Central memory CD8-positive, alpha-beta T cell (primary cell): ENCODE measurements around the gene RBM19.
A peak's percentile ranks its signal among the peaks of the same experiment; 100 is the strongest.

ENCODE experiments used
- ATAC-seq: fragments of 150-1000 bp; cut with Tn5 transposase; replicated peaks from 2 replicates; pipeline ENCODE4 v1.10.0; 2022; ENCODE audit warnings: mild to moderate bottlenecking, moderate FRiP score, moderate number of reproducible peaks; ENCODE audit not compliant: poor library complexity, severe bottlenecking; ENCODE audit errors: extremely low read depth
- DNase-seq, 2 donors: peaks; one replicate each; pipeline ENCODE4 v3.0.0; 2021; ENCODE audit warnings: low spot score in 2 of 2
- H3K27ac Mint-ChIP-seq: one replicate; pipeline ENCODE4 v1.8.0; 2022; ENCODE audit warnings: low read depth, mild to moderate bottlenecking, moderate library complexity, mixed read lengths
- H3K27me3 Mint-ChIP-seq: one replicate; pipeline ENCODE4 v1.8.0; 2022; ENCODE audit warnings: mixed read lengths
- H3K36me3 Mint-ChIP-seq: one replicate; pipeline ENCODE4 v1.8.0; 2022; ENCODE audit warnings: mild to moderate bottlenecking, moderate library complexity, mixed read lengths; ENCODE audit not compliant: insufficient read depth
- H3K4me1 Mint-ChIP-seq: one replicate; pipeline ENCODE4 v1.8.0; 2022; ENCODE audit warnings: mixed read lengths
- H3K4me3 Mint-ChIP-seq: one replicate; pipeline ENCODE4 v1.8.0; 2022; ENCODE audit warnings: mild to moderate bottlenecking, moderate library complexity, mixed read lengths
- H3K9me3 Mint-ChIP-seq: one replicate; pipeline ENCODE4 v1.8.0; 2022; ENCODE audit warnings: mixed read lengths

The RBM19 gene

DNA sequence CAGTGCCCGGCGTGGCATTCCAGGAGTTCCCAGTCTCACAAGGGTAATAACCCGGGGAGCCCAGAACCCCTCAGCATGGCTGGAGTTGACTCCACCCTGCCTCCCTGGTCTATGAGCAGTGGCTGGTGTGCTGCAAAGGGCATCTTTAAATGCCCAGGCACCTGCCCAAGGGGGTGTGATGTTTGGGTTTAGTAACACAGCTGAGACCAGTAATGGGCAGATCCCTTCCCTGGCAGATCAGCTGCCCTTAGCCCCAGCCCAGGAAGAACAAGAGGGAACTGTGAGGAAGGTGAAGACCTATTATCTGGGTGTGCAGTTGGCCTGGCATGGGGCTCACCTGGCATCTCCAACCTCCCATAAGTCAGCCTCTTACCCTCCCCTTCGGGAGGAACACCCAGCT, 35.9 kb downstream of the RBM19 start:
- no peak for DNase-seq
- Mint-ChIP-seq H3K4me3 (no peak overlapping the region), H3K9me3 (no peaks in the 10 kb centered on the region), H3K27ac (no peak overlapping the region), H3K27me3 (no peaks in the 10 kb centered on the region), H3K4me1 (peaks cover 34% of the 10 kb centered on the region), H3K36me3 (peaks cover 30% of the 10 kb centered on the region)
- no peak for ATAC-seq

DNA sequence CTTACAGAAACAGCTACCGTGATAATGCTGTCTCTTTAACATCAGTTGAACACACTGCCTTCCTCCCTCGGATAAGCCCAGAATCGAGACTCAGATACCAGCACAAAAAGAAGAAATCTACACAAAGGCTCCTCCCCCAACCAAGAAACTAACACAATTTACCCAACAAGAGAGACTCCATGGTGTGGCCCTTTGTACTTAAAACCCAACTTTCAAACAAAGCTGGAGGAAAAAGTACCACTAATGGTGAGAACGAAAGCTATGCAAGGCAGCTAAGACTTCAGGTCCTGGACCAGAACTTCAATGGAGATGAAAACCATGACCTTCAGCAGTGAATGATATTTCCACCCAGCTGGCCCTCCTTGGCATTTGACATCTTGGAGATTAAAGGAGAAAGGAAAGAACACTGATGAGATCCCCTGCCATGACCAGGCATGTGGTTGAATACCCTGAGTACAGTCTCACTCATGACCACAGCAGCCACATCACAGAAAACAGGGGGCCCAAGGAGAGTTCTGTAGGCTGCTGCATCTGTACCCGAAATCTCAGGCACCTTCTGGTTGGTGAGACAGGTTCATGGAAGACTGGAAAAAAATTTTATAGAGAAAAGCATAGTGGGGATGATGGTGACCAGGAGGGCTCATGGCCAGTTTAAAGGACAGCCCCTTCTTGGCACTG, 36.7 kb downstream of the RBM19 start:
- Mint-ChIP-seq H3K4me3 (no peak overlapping the region), H3K9me3 (no peaks in the 10 kb centered on the region), H3K27ac (peak overlapping the region; percentile 2), H3K27me3 (no peaks in the 10 kb centered on the region), H3K4me1 (peaks cover 34% of the 10 kb centered on the region), H3K36me3 (peaks cover 30% of the 10 kb centered on the region)
- DNase-seq, result no peak
- no peak for ATAC-seq

DNA sequence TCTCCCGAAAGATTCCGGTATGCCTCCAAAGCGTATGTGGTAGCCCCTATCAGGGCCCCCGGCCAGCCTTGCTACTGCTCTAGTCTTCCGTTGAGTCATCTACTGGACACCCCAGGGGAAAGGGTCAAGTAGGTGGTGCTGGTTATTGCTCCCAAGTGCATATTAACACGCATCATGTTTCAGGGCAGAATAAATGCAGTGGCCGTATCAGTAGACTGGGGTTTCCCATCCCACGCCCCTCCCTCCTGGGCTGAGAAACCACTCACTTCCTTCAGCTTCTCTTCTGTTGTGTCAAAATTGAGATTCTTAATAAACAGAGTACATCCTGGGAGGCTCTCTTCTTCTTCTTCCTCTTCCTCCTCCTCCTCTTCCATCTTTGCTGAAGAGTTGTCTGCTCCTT, 39.3 kb downstream of the RBM19 start:
- Mint-ChIP-seq H3K27ac (peak overlapping the region; percentile 73), H3K4me1 (peaks cover 24% of the 10 kb centered on the region), H3K36me3 (peaks cover 37% of the 10 kb centered on the region), H3K4me3 (no peak overlapping the region), H3K9me3 (no peaks in the 10 kb centered on the region), H3K27me3 (no peaks in the 10 kb centered on the region)
- DNase-seq, result no peak
- no peak for ATAC-seq

DNA sequence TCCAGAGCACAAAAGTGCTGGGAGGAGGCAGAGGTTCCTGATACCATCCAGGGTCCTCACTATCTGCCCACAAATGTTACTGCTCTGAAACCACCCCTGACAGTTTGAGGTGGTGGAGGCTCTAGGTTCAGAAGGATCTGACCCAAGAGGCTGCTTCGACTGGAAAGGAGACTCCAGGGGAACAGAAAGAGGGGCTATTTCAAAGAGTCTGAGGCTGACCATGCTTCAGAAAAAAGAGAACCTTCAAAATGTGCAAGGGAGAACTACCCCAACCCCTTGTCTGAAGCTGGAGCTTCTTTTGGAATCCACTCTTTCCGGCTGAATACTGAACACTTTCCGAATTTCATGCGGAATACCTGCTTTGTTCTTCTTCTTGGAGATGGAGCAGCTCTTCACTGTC, 41.8 kb downstream of the RBM19 start:
- Mint-ChIP-seq H3K4me3 (no peak overlapping the region), H3K27ac (no peak overlapping the region), H3K27me3 (no peaks in the 10 kb centered on the region), H3K9me3 (no peaks in the 10 kb centered on the region), H3K36me3 (peaks cover 41% of the 10 kb centered on the region), H3K4me1 (peaks cover 5% of the 10 kb centered on the region)
- DNase-seq (no peak), ATAC-seq (no peak)

DNA sequence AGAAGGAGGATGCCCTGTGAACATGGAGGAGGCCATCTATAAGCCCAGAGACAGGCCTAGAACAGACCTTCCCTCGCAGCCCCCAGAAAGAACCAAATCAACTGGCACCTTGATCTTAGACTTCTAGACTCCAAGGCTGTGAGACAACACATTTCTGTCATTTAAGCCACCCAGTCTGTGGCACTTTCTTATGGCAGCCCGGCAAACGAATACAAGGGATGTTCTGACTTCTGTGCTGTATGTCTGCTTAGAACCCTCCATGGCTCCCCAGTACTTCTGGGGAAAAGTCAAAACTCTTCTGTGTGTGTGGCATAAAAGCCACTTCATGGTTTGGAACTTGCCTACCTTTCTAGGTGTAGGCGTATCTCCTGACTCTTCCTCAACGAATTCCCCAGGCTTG, 42.9 kb downstream of the RBM19 start:
- Mint-ChIP-seq H3K27me3 (no peaks in the 10 kb centered on the region), H3K36me3 (peaks cover 41% of the 10 kb centered on the region), H3K9me3 (no peaks in the 10 kb centered on the region), H3K27ac (no peak overlapping the region), H3K4me3 (no peak overlapping the region), H3K4me1 (no peaks in the 10 kb centered on the region)
- no peak for ATAC-seq
- no peak for DNase-seq

DNA sequence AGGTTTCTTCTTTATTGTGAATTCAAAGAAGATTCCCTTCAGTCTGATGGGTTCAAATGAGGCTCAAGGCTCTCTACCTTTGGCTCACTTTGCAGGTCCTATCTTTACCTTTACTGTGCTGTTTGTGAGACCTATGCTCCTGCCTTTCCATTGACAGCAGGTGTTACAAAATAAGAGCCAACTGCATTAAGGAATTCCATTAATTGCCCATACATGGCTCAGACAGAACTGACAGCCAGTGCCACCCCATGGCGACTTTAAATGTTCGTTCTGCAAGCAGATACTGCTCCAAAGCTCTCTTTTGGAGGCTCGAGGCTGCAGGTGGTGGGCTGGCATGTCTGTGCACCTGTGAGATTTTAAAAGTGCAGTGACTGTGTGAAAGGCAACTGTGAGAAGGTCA, 44.7 kb downstream of the RBM19 start:
- no peak for ATAC-seq
- H3K36me3 Mint-ChIP-seq, result peaks cover 33% of the 10 kb centered on the region
- H3K4me1 Mint-ChIP-seq, result no peaks in the 10 kb centered on the region
- no peaks in the 10 kb centered on the region for H3K9me3 Mint-ChIP-seq
- no peaks in the 10 kb centered on the region for H3K27me3 Mint-ChIP-seq
- H3K27ac Mint-ChIP-seq, result no peak overlapping the region
- DNase-seq, result no peak
- H3K4me3 Mint-ChIP-seq, result no peak overlapping the region

DNA sequence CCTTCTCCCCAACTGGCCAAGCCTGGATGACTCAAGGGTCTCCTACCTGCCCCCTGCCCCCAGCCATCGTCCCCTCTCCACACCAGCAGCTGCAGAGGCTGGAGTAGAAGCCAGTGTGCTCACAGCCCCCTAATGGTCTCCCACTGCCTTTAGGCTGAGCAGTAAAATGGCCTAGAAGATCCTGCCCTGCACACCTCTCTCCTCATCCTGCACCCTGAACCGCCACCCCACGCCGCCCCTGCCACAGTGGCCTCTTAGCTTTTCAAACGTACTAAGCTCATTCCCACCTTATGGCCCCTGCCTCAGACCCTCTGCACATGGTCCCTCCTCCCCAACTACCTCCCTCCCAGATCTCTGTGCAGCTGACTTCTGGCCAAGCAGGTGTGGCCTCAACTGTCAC, 46.3 kb downstream of the RBM19 start:
- no peak overlapping the region for H3K27ac Mint-ChIP-seq
- no peaks in the 10 kb centered on the region for H3K9me3 Mint-ChIP-seq
- no peak overlapping the region for H3K4me3 Mint-ChIP-seq
- peaks cover 22% of the 10 kb centered on the region for H3K36me3 Mint-ChIP-seq
- H3K4me1 Mint-ChIP-seq, result no peaks in the 10 kb centered on the region
- ATAC-seq (no peak), DNase-seq (no peak)
- no peaks in the 10 kb centered on the region for H3K27me3 Mint-ChIP-seq

DNA sequence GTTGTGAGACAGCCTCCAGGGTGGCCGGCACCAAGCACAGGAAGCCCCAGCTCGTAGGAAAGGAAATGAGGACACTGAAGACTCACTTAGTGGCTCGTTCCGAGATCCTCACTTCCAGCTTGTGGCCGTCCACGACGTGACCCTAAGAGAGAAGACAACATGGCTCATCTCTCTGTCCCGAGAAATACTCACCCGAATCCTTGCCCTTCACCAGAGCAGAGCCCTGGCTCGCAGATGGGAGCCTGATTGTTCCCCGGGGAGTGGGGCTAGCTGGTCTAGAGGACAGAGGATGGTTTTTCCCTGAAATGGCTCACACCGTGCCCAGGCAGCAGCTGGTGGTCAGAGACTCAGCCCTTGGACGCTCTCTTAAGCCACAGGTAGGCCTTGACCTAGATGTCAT, 47.8 kb downstream of the RBM19 start:
- H3K36me3 Mint-ChIP-seq, result peaks cover 19% of the 10 kb centered on the region
- ATAC-seq (no peak), DNase-seq (no peak)
- no peaks in the 10 kb centered on the region for H3K27me3 Mint-ChIP-seq
- no peaks in the 10 kb centered on the region for H3K4me1 Mint-ChIP-seq
- no peak overlapping the region for H3K27ac Mint-ChIP-seq
- no peaks in the 10 kb centered on the region for H3K9me3 Mint-ChIP-seq
- no peak overlapping the region for H3K4me3 Mint-ChIP-seq

DNA sequence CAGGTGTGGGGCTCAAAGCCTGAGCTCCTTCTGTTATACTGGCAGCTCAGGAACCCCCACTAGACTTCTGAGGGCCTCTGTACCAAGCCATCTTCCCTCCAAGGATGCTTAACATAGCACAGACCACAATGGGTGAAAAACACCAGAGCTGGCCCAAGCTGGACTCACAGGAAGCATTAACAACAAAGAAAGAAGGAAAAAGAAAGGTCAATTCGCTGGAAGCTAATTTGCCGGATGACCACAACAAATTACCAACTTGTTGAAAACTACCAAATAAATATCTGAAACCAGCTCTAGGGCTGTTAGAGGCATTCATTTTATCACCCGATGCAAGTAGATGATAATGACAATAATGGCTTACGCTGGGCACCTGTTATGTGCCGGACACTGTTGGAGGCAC, 48.7 kb downstream of the RBM19 start:
- Mint-ChIP-seq H3K4me3 (no peak overlapping the region), H3K4me1 (no peaks in the 10 kb centered on the region), H3K9me3 (no peaks in the 10 kb centered on the region), H3K27ac (no peak overlapping the region), H3K36me3 (peaks cover 12% of the 10 kb centered on the region), H3K27me3 (no peaks in the 10 kb centered on the region)
- no peak for DNase-seq
- ATAC-seq, result no peak

DNA sequence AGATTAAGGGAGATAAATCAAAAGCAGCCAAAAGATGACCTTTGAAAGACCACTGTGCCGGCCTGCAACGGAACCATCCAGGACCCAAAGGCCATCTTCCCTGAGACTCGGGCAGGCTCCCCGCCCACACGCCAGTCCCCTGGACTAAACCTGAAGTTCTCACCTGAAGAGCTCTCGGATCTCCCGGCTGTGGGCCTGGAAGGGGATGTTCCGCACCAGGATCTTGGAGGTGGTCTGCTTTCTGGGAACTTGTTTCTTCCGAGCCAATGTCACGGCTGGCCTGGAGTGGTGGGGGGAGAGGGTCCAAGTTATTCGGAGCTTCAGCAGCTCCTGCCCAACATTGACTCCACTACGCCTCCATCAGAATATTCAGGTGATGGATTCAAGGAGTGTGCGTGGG, 51.3 kb downstream of the RBM19 start:
- Mint-ChIP-seq H3K9me3 (no peaks in the 10 kb centered on the region), H3K4me1 (no peaks in the 10 kb centered on the region), H3K27me3 (no peaks in the 10 kb centered on the region), H3K4me3 (no peak overlapping the region), H3K36me3 (peaks cover 9% of the 10 kb centered on the region), H3K27ac (no peak overlapping the region)
- DNase-seq (no peak), ATAC-seq (no peak)

DNA sequence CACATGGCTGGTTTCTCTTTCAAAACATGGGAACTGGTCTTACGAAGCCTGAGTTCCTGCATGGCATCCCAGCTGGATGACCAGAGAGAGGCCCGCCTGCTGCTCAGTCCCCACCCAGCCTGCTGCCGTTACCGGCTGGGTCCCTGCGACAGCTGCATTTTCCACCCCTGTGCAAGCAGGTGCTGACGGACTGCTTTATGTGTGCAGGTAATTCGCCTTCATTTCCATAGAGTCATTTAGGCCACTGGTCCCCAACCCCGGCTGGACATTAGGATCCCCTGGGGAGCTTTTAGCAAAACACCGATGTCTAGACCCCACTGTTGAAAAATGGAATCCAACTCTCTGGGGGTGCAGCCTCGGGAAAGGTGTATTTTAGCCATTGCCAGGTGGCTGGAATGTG, 51.9 kb downstream of the RBM19 start:
- Mint-ChIP-seq H3K27ac (no peak overlapping the region), H3K4me1 (no peaks in the 10 kb centered on the region), H3K27me3 (no peaks in the 10 kb centered on the region), H3K9me3 (no peaks in the 10 kb centered on the region), H3K36me3 (peaks cover 9% of the 10 kb centered on the region), H3K4me3 (no peak overlapping the region)
- ATAC-seq (no peak), DNase-seq (no peak)

DNA sequence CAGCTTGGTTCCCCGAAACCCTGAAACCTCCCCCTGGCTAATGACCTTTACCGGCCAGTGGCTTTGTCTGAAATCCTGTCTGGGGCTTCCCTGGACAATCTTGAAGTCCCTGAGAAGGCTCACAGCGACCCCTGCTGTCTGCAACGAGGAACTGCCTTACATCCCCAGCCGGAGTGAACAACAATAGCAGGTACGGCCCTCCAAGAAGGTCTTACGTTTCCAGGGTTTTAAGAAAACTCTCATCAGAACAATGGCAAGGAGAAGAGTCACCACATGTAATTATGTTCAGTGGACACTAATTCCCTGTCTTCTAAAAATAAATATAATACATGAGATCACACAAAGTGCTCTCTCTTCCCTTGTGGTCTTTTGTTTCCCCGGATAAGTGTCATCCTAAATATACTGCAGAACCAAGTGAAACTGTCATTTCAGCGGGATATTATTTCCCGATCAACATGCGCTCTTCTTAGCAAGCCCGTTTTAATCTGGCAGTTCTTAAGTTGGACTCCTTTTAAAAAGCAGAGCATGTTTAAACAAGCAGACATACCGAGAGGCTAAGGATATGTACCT, 53.3 kb downstream of the RBM19 start:
- no peaks in the 10 kb centered on the region for H3K4me1 Mint-ChIP-seq
- ATAC-seq, result no peak
- no peaks in the 10 kb centered on the region for H3K9me3 Mint-ChIP-seq
- H3K27ac Mint-ChIP-seq, result no peak overlapping the region
- peak; percentile 18 to 21 for DNase-seq
- no peaks in the 10 kb centered on the region for H3K27me3 Mint-ChIP-seq
- no peak overlapping the region for H3K4me3 Mint-ChIP-seq
- H3K36me3 Mint-ChIP-seq, result peaks cover 14% of the 10 kb centered on the region

DNA sequence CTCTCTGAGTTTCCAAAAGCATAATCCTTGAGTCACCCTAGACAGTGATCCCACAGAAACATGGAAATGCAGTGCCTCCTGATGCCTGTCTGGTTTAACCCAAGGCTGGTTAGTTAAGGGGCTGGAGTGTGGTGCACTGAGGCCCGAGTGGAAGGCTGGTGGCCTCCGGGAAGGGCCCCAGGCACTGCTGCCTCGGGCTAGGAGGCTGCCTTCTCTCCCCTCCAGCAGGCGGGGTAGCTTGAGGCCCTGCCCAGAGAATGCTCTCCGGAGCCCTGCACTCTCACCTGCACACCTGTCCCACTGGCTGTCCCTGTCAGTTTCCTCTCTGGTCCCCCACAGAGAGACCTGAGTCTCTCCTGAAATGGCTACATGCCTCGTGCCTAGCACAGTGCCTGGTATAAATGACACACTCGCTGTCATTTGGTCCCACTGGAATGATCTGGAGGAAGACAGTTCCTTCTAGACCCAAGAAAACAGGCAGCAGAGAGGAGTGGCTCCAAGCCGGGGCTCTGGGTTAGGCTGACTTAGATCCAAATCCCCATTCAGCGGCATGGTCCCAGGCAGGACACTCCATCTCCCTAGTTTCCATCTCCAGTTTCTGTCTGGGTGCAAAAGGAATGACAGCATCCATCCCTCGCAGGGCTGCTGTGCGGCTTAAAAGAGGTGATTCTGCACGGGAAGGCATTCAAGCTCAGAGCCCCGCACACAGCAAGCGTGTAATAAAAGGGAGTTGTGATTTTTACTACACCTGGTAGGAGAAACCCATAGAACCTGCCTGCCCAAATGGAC, 54.0 kb downstream of the RBM19 start:
- H3K9me3 Mint-ChIP-seq, result no peaks in the 10 kb centered on the region
- H3K36me3 Mint-ChIP-seq, result peaks cover 15% of the 10 kb centered on the region
- H3K27ac Mint-ChIP-seq, result no peak overlapping the region
- DNase-seq (no peak), ATAC-seq (no peak)
- no peaks in the 10 kb centered on the region for H3K4me1 Mint-ChIP-seq
- no peaks in the 10 kb centered on the region for H3K27me3 Mint-ChIP-seq
- H3K4me3 Mint-ChIP-seq, result no peak overlapping the region
